ENCODE measurements around the gene ASPHD1.
"Not testable (repeated sequence)": the region's sequence is repeated elsewhere in the genome, so short reads cannot be mapped to it uniquely, and the experiment has no call there.

The ASPHD1 gene

DNA sequence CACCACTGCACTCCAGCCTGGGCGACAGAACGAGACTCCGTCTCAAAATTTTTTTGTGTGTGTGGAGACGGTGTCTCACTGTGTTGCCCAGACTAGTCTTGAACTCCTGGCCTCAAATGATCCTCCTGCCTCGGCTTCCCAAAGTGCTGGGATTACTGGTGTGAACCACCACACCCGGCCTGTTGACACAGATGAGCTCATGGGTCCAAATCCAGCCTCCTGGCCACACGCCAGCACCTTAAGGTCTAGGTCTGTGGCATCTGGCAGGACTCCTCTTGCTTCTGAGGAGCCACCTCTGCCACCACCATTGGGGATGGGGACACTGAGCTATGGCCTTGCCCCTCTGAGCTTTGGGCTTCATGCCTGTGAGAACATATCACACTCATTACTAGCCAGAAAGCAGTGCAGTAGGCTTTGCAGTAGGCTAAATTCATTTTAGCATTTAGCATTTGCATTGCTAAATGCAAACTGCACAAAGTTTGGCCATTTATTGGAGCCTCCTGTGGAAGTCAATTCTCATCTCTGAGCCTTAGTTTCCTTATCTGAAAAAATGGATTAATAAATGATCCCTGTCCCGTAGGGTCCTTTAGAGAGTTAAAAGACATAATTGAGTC lies 31.8 kb upstream of the ASPHD1 start:
- TF ChIP-seq, protein P1, sequence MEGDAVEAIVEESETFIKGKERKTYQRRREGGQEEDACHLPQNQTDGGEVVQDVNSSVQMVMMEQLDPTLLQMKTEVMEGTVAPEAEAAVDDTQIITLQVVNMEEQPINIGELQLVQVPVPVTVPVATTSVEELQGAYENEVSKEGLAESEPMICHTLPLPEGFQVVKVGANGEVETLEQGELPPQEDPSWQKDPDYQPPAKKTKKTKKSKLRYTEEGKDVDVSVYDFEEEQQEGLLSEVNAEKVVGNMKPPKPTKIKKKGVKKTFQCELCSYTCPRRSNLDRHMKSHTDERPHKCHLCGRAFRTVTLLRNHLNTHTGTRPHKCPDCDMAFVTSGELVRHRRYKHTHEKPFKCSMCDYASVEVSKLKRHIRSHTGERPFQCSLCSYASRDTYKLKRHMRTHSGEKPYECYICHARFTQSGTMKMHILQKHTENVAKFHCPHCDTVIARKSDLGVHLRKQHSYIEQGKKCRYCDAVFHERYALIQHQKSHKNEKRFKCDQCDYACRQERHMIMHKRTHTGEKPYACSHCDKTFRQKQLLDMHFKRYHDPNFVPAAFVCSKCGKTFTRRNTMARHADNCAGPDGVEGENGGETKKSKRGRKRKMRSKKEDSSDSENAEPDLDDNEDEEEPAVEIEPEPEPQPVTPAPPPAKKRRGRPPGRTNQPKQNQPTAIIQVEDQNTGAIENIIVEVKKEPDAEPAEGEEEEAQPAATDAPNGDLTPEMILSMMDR (IDR thresholded peaks at IDR 0.05; ENCODE audit: low read depth, low read length, missing control alignments), result no peak
- DNase-seq (ENCODE audit: low read depth), result no peak
- no peak overlapping the region for H3K4me3 ChIP-seq (ENCODE audit: low read depth, low read length)

DNA sequence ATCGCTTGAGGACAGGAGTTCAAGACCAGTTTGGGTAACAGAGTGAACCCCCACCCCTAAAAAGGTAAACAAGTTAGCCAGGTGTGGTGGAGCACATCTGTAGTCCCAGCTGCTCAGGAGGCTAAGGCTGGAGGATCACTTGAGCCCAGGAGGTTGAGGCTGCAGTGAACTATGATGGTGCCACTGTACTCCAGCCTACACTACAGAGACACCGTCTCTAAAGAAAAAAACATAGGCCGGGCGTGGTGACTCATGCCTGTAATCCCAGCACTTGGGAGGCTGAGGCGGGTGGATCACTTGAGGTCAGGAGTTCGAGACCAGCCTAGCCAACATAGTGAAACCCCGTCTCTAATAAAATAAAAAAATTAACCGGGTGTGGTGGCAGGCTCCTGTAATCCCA lies 31.2 kb upstream of the ASPHD1 start:
- H3K4me3 ChIP-seq (ENCODE audit: low read depth, low read length); DNase-seq (ENCODE audit: low read depth): not testable (repeated sequence)

DNA sequence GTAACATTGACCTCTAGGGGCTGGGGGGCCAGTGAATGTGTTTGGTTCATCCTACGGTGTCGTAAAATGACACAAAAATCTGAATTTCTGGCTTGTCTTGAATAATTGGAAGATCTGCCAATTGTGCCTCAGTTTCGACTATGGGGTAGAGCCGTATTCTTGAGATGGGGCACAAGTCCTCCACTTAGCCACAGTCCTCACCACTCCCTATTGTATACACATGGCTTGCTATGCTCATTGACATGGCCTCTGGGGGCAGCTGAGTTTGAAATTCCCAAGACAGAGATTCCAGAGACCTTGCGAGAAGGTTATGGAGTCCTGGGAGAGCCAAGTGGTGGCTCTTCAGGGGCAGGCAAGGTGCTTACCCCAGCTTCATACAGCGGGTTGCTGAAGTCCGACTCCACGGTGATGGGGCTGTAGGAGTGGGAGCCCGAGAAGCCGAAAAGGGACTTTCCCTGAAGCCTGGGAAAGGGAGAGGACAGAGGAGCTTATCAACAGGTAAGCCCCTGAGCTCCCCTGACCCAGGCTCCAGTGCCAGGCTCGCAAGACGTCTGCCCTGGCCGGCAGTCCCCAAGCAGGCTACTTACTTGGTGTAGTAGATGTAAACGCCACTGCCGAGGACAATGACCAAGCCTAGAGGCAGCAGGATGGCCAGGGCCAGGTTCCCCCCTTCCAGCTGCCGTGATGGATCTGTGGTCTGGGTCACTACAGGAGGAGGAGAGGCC lies 28.3 kb upstream of the ASPHD1 start:
- TF ChIP-seq, protein P1 (IDR thresholded peaks at IDR 0.05; ENCODE audit: low read depth, low read length, missing control alignments), result no peak
- no peak for DNase-seq (ENCODE audit: low read depth)
- no peak overlapping the region for H3K4me3 ChIP-seq (ENCODE audit: low read depth, low read length)

DNA sequence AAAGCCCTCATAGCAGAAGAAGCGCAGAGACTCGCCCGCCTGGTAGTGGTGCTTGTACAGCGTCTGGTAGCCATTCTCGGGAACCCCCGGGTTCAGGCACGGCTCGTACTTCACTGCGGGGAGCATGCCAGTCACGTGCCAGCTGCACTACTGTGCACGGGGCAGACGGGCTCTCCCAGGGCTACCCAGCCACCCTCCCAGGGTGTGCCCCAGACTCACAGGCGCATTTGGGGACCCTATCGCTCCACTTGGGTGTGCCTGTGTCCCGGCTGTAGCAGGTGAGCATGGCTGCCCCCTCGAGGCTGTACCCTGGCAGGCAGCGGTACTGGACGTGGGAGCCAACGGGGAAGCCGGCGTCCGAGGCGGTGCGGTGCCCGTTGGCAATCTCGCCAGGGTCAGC lies 27.0 kb upstream of the ASPHD1 start:
- TF ChIP-seq, protein P1 (IDR thresholded peaks at IDR 0.05; ENCODE audit: low read depth, low read length, missing control alignments), result no peak
- no peak for DNase-seq (ENCODE audit: low read depth)
- H3K4me3 ChIP-seq (ENCODE audit: low read depth, low read length), result no peak overlapping the region

DNA sequence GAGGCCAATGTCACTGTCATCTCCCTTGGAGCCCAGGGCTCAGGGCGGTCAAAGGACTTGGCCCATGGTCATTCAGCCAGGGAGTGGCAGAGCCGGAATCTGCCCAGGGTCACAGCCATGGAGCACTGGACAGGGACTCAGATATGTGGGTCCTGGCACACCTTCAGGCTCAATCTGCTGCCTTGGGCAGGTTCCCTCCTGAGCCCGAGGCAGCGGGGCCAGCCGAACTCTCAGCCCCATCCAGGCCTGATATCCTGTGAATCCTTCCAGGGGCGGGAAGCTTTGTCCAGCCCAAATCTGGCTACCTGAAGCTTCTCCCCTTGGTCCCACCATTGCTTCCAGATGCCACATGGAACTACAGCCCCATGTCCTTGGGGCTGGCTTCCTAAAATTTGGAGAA lies 25.1 kb upstream of the ASPHD1 start:
- DNase-seq (ENCODE audit: low read depth), result no peak
- no peak overlapping the region for H3K4me3 ChIP-seq (ENCODE audit: low read depth, low read length)
- TF ChIP-seq, protein P1 (IDR thresholded peaks at IDR 0.05; ENCODE audit: low read depth, low read length, missing control alignments), result no peak

DNA sequence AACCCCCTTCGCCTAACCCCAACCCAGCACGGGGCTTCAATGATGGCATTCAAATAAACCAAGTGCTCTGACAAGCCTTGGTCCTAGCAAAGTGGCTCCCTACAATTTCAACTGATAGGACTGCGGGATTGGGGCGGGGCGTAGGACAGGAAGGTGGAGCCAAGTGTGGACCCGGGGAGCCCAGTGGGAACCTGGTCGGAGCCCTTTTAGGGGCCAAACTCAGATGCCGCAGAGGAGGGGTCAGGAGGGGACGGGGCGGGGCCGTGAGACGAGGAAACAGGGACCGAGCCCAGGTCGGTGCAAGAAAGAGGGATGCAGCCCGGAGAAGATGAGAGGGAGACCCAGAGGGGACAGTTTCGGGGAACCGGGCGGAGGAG lies 24.1 kb upstream of the ASPHD1 start:
- no peak for DNase-seq (ENCODE audit: low read depth)
- TF ChIP-seq, protein P1 (IDR thresholded peaks at IDR 0.05; ENCODE audit: low read depth, low read length, missing control alignments), result no peak
- H3K4me3 ChIP-seq (ENCODE audit: low read depth, low read length), result no peak overlapping the region

DNA sequence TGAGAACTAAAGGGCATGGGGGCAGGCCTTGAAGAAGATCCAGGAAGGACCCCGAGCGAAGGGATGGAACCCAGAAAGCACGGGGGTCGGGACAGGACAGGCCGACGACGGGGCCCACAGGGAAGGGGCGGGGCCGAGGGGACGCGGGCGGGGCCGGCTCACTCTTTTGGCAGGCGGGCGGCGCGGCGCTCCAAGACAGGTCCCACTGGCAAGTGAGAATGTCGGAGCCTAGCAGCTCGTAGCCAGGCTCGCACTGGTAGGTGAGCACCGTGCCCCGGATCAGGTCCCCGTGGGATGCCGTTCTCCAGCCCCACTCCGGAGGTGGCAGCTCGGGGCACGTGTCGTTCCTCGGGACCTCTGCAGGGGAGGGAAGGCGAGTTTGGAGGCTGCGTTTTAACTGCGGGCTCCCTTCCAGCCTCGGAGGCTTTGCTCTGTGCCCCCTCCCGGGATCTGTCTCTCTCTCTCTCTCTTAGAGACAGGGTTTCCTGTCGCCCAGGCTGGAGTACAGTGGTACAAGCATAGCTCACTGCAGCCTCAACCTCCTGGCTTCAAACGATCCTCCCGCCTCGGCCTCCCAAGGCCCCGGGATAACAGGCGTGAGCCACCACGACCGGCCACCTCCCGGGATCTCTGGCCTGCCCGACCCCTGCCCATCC lies 23.6 kb upstream of the ASPHD1 start:
- H3K4me3 ChIP-seq (ENCODE audit: low read depth, low read length), result no peak overlapping the region
- TF ChIP-seq, protein P1 (IDR thresholded peaks at IDR 0.05; ENCODE audit: low read depth, low read length, missing control alignments), result no peak
- DNase-seq (ENCODE audit: low read depth), result no peak
